Measurements from ENCODE around the gene LENG9. TPM values are rescaled to one million over a fixed set of nuclear protein-coding genes. Genes with fewer than 3 reads are reported as not detected.
A peak's percentile ranks its signal among the peaks of the same experiment; 100 is the strongest.

The LENG9 gene
- total RNA-seq, 1 donor from 2014 or later, result 3.7 TPM

- no peak for FAIRE-seq
- Mint-ChIP-seq H3K4me1 (ENCODE audit: low read depth, unreplicated experiment) (peaks cover 16% of the 10 kb centered on the region), H3K9me3 (ENCODE audit: unreplicated experiment) (no peaks in the 10 kb centered on the region), H3K27me3 (ENCODE audit: low read depth, unreplicated experiment) (no peaks in the 10 kb centered on the region), H3K4me3 (ENCODE audit: unreplicated experiment) (peak overlapping the region; percentile 57), H3K27ac (ENCODE audit: unreplicated experiment) (peak overlapping the region; percentile 53), H3K36me3 (ENCODE audit: low read depth, unreplicated experiment) (peaks cover 10% of the 10 kb centered on the region)
- no peak for TF ChIP-seq EZH2 (IDR thresholded peaks at IDR 0.05; ENCODE audit: insufficient read depth, low read length)
- TF ChIP-seq, protein P1, sequence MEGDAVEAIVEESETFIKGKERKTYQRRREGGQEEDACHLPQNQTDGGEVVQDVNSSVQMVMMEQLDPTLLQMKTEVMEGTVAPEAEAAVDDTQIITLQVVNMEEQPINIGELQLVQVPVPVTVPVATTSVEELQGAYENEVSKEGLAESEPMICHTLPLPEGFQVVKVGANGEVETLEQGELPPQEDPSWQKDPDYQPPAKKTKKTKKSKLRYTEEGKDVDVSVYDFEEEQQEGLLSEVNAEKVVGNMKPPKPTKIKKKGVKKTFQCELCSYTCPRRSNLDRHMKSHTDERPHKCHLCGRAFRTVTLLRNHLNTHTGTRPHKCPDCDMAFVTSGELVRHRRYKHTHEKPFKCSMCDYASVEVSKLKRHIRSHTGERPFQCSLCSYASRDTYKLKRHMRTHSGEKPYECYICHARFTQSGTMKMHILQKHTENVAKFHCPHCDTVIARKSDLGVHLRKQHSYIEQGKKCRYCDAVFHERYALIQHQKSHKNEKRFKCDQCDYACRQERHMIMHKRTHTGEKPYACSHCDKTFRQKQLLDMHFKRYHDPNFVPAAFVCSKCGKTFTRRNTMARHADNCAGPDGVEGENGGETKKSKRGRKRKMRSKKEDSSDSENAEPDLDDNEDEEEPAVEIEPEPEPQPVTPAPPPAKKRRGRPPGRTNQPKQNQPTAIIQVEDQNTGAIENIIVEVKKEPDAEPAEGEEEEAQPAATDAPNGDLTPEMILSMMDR (IDR thresholded peaks at IDR 0.05; ENCODE audit: insufficient read depth, low read depth, low read length), result no peak
- no peak overlapping the region for H3K27ac ChIP-seq (ENCODE audit: low read depth, low read length)
- DNase-seq (ENCODE audit: low read depth), result no peak
- H2AFZ ChIP-seq (ENCODE audit: low read depth, low read length), result no peak overlapping the region
- no peak overlapping the region for H3K4me3 ChIP-seq (ENCODE audit: insufficient read depth, low read depth, low read length)
- H3K36me3 ChIP-seq (ENCODE audit: insufficient read depth, low read length), result peaks cover 2% of the 10 kb centered on the region
- no peaks in the 10 kb centered on the region for H3K9me3 ChIP-seq (ENCODE audit: insufficient read depth, low read depth, low read length)
- peaks cover 13% of the 10 kb centered on the region for H3K79me2 ChIP-seq (ENCODE audit: insufficient read depth, low read length)
- H3K9ac ChIP-seq (ENCODE audit: low read length), result no peak overlapping the region
- peaks cover 17% of the 10 kb centered on the region for H4K20me1 ChIP-seq (ENCODE audit: insufficient read depth, low read length)
- peaks cover 5% of the 10 kb centered on the region for H3K27me3 ChIP-seq (ENCODE audit: insufficient read depth, low read length)
- peaks cover 25% of the 10 kb centered on the region for H3K4me1 ChIP-seq (ENCODE audit: insufficient read depth, low read length)
- no peak overlapping the region for H3K4me2 ChIP-seq (ENCODE audit: low read length)
Observed at GRCh38 chr19:54465426-54466109, 2.0 kb upstream of the LENG9 start.

- Mint-ChIP-seq H3K9me3 (ENCODE audit: unreplicated experiment) (no peaks in the 10 kb centered on the region), H3K36me3 (ENCODE audit: low read depth, unreplicated experiment) (peaks cover 13% of the 10 kb centered on the region), H3K27me3 (ENCODE audit: low read depth, unreplicated experiment) (no peaks in the 10 kb centered on the region), H3K4me3 (ENCODE audit: unreplicated experiment) (peak overlapping the region; percentile 84), H3K27ac (ENCODE audit: unreplicated experiment) (peak overlapping the region; percentile 34), H3K4me1 (ENCODE audit: low read depth, unreplicated experiment) (peaks cover 15% of the 10 kb centered on the region)
- Histone ChIP-seq H3K4me1 (ENCODE audit: insufficient read depth, low read length) (peaks cover 24% of the 10 kb centered on the region), H2AFZ (ENCODE audit: low read depth, low read length) (peak overlapping the region; percentile 69), H4K20me1 (ENCODE audit: insufficient read depth, low read length) (peaks cover 22% of the 10 kb centered on the region), H3K27me3 (ENCODE audit: insufficient read depth, low read length) (peaks cover 3% of the 10 kb centered on the region), H3K4me3 (ENCODE audit: insufficient read depth, low read depth, low read length) (peak overlapping the region; percentile 54), H3K4me2 (ENCODE audit: low read length) (peak overlapping the region; percentile 93), H3K9me3 (ENCODE audit: insufficient read depth, low read depth, low read length) (no peaks in the 10 kb centered on the region), H3K9ac (ENCODE audit: low read length) (peak overlapping the region; percentile 84), H3K27ac (ENCODE audit: low read depth, low read length) (peak overlapping the region; percentile 83), H3K36me3 (ENCODE audit: insufficient read depth, low read length) (peaks cover 2% of the 10 kb centered on the region), H3K79me2 (ENCODE audit: insufficient read depth, low read length) (peaks cover 18% of the 10 kb centered on the region)
- TF ChIP-seq, protein P1 (IDR thresholded peaks at IDR 0.05; ENCODE audit: insufficient read depth, low read depth, low read length), result no peak
- no peak for TF ChIP-seq EZH2 (IDR thresholded peaks at IDR 0.05; ENCODE audit: insufficient read depth, low read length)
- DNase-seq (ENCODE audit: low read depth), result peak; percentile 70
- FAIRE-seq, result no peak
Observed at GRCh38 chr19:54464630-54465425, 1.2 kb upstream of the LENG9 start.
